ENCODE measurements around the gene DMBT1. TPM values are rescaled to one million over a fixed set of nuclear protein-coding genes. Genes with fewer than 3 reads are reported as not detected.
A peak's percentile ranks its signal among the peaks of the same experiment; 100 is the strongest.

Gene DMBT1
- not detected for total RNA-seq

GRCh38 chr10:122560279-122560804 lies at the start of gene DMBT1:
TSS of gene DMBT1 (plus strand) at chr10:122560754. CDS start at chr10:122560771, 17 bp downstream.
- DNase-seq, result no peak

DNA sequence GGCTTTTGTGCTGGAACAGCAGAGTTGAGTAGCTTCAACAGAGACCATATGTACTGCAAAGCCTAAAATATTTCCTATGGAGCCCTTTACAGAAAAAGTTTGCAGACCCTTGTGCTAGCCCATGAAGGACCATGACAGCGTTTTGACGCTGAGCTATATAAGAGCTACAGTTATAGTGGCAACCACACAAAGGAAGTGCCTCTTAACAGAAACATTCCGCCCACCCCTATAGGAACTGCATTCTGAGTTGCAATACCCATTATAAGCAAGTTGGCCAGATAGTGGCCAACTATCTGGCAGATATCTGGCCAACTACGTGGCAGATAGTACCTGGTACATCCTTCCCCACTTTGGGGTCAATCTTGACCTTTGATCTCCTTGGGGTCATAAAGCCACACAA lies 47.5 kb upstream of the DMBT1 start:
- no peak for DNase-seq

DNA sequence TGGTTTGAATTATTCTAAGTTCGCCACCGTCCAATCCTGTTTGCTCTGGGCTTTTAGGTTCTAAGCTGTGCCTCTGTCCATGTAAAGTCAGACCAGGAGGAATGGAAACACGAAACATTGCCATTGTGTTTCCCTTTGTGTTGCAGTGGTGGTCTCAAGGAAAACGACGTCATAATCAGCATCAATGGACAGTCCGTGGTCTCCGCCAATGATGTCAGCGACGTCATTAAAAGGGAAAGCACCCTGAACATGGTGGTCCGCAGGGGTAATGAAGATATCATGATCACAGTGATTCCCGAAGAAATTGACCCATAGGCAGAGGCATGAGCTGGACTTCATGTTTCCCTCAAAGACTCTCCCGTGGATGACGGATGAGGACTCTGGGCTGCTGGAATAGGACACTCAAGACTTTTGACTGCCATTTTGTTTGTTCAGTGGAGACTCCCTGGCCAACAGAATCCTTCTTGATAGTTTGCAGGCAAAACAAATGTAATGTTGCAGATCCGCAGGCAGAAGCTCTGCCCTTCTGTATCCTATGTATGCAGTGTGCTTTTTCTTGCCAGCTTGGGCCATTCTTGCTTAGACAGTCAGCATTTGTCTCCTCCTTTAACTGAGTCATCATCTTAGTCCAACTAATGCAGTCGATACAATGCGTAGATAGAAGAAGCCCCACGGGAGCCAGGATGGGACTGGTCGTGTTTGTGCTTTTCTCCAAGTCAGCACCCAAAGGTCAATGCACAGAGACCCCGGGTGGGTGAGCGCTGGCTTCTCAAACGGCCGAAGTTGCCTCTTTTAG lies 46.3 kb upstream of the DMBT1 start:
- DNase-seq, result no peak

DNA sequence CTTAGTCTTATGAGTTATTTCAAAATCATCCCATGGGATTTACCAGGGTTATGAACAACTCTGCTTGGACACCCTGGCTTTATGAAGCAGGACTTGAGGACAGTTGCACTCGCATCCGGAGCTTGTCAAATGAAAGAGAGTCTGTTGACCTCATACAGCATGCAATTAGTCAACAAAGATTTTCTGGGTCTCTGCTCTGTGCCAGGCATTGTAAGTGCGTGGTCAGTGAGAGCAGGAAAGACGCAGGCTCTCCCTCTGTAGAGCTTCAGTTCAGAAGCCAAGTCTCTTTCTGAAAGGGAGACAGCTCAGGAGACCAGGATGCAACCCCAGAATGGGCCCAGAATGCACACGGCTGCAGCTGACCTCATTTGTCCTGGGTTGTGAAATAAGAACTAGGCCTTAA lies 45.5 kb upstream of the DMBT1 start:
- DNase-seq, result no peak

- peak; percentile 48 for DNase-seq
Measured at GRCh38 chr10:122515588-122516231, 44.8 kb upstream of the DMBT1 start.

- no peak for DNase-seq
Measured at GRCh38 chr10:122516734-122517133, 43.8 kb upstream of the DMBT1 start.

DNA sequence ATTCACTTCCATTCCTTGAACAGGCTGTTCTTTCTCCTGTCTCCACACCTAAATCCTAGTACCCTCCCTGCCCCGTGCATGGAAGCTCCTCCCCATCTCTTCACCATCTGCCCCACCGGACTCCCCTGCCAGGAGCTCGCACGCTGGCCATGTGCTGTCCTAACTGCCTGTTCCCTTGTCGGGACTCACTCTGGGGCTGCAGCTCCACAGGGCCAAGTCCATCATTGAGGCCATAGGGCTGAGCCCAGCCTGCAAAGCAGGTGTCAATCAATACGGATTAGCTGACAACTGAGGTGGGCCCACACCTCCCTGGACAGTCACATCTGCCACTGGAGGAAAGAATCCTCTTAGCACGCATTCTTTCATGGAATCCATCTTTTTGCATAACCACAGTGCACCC lies 41.4 kb upstream of the DMBT1 start:
- no peak for DNase-seq

DNA sequence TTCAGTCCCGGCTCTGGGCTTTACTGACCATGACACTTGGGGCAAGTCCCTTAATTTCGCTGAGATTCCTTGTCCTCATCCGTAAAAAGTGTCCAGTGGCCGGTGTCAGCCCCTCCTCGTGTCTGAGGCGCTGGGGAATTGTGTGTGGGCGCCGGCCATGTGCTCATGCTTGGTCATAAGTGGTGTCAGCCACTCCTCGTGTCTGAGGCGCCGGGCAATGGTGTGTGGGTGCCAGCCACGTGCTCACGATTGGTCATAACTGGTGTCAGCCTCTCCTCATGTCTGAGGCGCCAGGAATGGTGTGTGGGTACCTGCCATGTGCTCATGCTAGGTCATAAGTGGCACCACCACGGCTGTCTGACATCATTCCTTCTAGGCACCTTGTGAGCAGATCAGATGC lies 40.7 kb upstream of the DMBT1 start:
- DNase-seq, result no peak

DNA sequence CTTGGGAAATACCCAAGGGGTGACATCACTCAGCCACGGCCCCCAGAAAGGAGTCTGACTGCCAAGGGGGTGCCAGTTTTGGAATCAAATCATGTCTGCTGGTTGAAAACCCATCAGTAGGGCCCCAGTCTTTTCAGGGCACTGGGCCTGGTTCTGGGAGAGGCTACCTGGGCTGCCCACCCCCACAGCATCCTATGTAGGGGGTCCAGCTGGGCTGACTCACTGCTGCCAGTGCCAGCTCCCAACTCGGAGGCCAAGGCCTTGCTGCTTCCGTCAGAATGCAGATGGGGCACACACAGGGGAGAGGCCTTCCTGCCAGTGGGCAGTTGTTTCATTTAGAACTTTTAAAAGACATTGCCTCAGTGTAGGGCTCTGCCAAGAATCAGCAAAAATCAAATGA lies 39.5 kb upstream of the DMBT1 start:
- no peak for DNase-seq

- DNase-seq, result no peak
Measured at GRCh38 chr10:122524811-122525210, 35.7 kb upstream of the DMBT1 start.

DNA sequence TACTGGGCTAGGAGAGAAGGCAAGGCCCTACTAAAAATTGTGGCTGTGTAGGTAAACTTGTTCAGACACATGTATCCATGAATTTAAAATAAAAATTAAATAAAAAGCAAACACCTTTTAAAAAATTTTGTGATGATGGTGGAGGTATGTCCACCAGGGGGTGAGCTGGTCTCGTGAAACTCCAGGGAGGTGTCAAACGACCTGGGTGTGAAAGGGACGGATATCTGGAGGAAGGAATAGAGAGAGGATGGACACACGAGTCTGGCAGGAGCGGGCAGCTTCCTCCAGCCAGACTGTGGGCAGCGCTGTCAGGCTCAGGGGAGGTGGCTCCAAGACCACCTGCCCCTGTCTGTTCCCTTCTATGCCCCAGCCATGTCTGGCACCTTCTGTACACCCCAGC lies 34.8 kb upstream of the DMBT1 start:
- DNase-seq, result no peak

- no peak for DNase-seq
Measured at GRCh38 chr10:122526892-122527291, 33.7 kb upstream of the DMBT1 start.

DNA sequence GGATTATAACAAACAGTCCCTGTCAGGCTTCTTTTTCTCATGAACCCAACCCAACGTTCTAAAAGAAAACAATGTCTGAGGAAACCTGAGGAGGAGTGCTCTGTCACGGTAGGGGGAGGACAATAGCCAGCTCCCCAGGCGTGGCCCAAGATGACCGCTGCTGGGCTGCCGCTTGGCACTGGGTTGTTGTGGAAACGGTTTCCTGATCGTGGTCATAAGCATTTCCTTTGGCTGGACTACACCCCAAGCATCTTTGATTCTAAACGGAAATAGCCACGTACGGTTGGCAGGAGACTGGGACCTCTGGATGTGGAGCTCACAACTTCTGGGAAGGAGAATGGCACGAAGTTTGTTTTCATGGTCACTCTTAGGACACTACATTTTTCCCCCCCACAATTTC lies 30.4 kb upstream of the DMBT1 start:
- no peak for DNase-seq

DNA sequence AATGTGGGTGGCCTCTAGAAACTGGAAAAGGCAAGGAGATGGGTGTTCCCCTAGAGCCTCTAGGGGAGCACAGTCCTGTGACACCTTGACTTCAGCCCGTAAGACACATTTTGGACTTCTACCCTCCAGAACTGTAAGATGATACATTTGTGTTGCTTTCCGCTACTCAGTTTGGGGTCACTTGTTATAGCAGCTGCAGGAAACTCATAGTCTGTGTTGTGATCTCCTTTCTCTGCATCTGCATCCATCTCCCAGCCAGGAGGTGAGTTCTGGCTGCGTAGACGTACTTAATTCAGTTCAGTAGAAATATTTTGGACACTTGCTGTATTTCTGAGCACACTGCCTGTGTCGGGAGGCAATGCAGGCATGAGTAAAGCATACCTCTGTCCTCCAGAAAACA lies 29.3 kb upstream of the DMBT1 start:
- DNase-seq, result no peak

GRCh38 chr10:122531939-122532338 lies 28.6 kb upstream of the DMBT1 start:
- no peak for DNase-seq

DNA sequence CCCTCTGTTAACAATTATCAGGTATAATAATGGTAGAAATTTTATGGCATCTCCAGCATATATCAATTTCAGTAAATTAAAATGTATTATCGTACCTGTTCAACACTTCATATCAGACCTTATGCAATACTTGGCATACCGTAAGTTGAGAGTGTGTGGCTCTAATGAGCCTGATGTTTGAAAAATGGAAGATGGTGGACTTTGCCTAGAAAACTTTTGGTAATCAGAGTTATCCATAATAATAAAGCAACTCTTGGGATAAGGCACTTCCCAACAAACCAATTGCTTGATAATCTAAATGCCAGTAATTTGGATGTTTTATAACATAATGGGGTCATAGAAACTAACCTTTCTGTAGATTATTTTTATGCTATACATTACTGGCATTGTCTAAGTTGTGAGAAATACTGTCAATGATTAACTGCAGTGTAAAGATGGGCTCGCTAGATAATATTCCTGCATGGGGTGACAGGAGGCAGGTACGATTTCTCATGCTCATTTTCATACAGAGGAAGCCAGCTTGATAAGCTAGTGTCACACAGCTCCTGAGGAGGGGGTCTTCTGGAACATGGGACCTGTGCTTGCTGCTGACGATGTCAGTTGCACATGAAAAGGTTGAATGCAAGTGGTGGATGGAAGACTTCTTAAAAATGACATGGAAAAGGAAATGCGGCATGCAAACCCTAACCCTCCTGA lies 27.8 kb upstream of the DMBT1 start:
- no peak for DNase-seq

DNA sequence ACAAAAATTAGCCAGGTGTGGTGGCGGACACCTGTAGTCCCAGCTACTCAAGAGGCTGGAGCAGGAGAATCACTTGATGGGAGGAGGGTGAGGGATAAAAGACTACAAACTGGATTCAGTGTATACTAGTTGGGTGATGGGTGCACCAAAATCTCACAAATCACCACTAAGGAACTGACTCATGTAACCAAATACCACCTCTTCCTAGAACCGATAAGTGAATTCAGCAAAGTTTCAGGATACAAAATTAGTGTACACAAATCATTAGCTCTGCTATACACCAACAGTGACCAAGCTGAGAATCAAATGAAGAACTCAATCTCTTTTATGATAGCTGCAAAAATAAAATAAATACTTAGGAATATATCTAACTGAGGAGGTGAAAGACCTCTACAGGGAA lies 23.0 kb upstream of the DMBT1 start:
- no peak for DNase-seq

DNA sequence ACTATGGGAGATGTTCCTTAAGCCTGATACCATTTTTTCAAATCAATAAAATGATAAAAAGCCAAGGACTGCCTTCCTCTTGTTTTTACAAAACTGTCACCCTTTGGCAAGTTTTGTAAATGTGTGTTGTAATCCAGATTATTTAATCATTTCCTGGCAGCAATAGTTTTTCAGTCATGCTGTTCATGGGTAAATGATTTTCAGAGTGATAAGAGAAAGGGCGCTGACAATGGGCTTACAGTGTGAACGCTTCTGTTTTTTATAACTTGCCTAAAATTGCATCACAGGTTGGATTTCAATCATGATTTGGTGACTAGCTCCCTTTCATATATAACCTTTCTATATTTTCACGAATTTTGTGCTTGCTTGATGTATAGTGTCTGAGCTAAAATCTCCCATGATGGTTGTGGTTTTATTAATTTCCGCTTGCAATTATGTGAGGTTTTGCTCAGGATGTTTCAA lies 19.0 kb upstream of the DMBT1 start:
- DNase-seq, result no peak

GRCh38 chr10:122543676-122544445 lies 16.7 kb upstream of the DMBT1 start:
- no peak for DNase-seq

- no peak for DNase-seq
Measured at GRCh38 chr10:122544493-122544892, 16.1 kb upstream of the DMBT1 start.

GRCh38 chr10:122546242-122546641 lies 14.3 kb upstream of the DMBT1 start:
- no peak for DNase-seq

- no peak for DNase-seq
Measured at GRCh38 chr10:122548407-122549085, 12.0 kb upstream of the DMBT1 start.
